MV-4-11 (cell line): ENCODE measurements around the gene ZNF700.
"Not testable (repeated sequence)": the region's sequence is repeated elsewhere in the genome, so short reads cannot be mapped to it uniquely, and the experiment has no call there.

Source experiments
- DNase-seq: peaks from one replicate; lab custom pipeline; 2025; lab: John Stamatoyannopoulos, UW

ZNF700 gene

DNA sequence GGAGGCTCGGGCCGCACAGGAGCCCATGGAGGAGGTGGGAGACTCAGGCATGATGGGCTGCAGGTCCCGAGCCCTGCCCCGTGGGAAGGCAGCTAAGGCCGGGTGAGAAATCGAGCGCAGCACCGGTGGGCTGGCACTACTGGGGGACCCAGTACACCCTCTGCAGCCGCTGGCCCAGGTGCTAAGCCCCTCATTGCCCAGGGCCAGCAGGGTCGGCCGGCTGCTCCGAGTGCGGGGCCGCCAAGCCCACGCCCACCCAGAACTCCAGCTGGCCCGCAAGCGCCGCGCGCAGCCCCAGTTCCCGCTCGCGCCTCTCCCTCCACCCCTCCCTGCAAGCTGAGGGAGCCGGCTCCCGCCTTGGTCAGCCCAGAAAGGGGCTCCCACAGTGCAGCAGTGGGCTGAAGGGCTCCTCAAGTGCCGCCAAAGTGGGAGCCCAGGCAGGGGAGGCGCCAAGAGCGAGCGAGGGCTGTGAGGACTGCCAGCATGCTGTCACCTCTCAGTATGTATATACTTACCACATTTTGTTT, 16.5 kb downstream of the ZNF700 start:
- not testable (repeated sequence) for DNase-seq

- DNase-seq, result no peak
Measured at GRCh38 chr19:11942008-11942842, 17.3 kb downstream of the ZNF700 start.

DNA sequence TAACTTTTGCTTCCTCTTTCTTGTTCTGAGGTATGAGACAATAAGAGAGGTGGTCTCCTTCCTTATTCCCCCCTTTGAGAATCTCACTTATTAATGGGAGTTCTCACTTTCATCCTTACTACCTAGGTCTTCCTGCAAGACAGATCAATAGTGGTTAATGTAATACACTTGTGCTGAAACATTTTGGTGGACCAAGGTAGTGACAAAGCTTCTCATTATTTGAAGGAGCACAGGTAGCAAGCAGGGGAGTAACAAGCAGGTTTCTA, 17.9 kb downstream of the ZNF700 start:
- DNase-seq, result peak; percentile 69

DNA sequence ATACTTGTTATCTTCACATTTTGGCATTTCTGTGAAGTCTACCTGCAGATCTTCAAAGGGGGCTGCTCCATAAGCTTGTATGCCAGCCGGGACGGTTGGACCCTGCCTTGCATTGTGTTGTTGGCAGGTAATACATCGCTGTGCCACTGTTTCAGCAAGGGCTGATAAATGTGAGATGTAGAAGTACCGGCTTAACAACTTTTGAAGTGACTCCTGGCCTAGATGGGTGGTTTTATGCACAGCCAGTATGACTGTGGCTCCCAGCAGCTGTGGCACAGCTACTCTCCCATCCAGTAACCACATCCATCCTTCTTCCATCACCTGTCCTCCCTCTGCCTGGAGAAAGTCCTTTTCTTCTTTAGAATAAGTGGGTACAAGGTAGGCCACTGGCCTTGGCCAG, 19.7 kb downstream of the ZNF700 start:
- no peak for DNase-seq

DNA sequence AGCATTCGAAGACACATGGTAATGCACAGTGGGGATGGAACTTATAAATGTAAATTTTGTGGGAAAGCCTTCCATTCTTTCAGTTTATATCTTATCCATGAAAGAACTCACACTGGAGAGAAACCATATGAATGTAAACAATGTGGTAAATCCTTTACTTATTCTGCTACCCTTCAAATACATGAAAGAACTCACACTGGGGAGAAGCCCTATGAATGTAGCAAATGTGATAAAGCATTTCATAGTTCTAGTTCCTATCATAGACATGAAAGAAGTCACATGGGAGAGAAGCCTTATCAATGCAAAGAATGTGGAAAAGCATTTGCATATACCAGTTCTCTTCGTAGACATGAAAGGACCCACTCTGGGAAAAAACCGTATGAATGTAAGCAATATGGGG, 23.7 kb downstream of the ZNF700 start:
- DNase-seq, result no peak

GRCh38 chr19:11949201-11949600, 24.3 kb downstream of the ZNF700 start:
- DNase-seq, result peak; percentile 24

DNA sequence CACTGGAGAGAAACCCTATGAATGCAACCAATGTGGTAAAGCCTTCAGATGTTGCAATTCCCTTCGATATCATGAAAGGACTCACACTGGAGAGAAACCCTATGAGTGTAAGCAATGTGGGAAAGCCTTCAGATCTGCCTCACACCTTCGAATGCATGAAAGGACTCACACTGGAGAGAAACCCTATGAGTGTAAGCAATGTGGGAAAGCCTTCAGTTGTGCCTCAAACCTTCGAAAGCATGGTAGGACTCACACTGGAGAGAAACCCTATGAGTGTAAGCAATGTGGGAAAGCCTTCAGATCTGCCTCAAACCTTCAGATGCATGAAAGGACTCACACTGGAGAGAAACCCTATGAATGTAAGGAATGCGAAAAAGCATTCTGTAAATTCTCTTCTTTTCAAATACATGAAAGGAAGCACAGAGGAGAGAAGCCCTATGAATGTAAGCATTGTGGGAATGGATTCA, 24.7 kb downstream of the ZNF700 start:
- not testable (repeated sequence) for DNase-seq

- DNase-seq, result no peak
Measured at GRCh38 chr19:11950312-11950711, 25.4 kb downstream of the ZNF700 start.

GRCh38 chr19:11963566-11964355, 38.9 kb downstream of the ZNF700 start:
- DNase-seq, result no peak

DNA sequence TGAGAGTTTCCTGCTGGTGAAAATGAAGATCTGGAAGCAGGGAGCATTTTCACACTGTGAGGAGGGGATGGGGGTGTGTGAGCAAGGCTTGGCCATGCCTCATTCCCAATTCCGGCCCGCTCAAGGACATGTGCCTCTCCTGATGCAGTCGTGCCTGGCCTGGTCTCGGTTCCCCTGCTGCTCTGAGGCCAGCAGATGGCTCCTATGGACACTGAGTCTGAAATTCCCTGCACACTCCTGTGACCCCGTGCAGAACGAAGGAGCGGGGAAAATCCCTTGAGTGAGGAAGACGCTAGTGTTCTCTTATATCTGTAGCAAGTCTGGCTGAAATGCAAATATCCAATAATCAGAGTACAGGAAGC, 39.6 kb downstream of the ZNF700 start:
- DNase-seq, result no peak

- DNase-seq, result peak; percentile 58
Measured at GRCh38 chr19:11964858-11965645, 40.1 kb downstream of the ZNF700 start, which contains the start of gene ZNF763. Gene ZNF763 (plus strand): TSS chr19:11965040. CDS start chr19:11965209, 169 bp downstream.

GRCh38 chr19:11970174-11970573, 45.3 kb downstream of the ZNF700 start:
- no peak for DNase-seq

- DNase-seq, result peak; percentile 23
Measured at GRCh38 chr19:11971041-11971440, 46.1 kb downstream of the ZNF700 start.

DNA sequence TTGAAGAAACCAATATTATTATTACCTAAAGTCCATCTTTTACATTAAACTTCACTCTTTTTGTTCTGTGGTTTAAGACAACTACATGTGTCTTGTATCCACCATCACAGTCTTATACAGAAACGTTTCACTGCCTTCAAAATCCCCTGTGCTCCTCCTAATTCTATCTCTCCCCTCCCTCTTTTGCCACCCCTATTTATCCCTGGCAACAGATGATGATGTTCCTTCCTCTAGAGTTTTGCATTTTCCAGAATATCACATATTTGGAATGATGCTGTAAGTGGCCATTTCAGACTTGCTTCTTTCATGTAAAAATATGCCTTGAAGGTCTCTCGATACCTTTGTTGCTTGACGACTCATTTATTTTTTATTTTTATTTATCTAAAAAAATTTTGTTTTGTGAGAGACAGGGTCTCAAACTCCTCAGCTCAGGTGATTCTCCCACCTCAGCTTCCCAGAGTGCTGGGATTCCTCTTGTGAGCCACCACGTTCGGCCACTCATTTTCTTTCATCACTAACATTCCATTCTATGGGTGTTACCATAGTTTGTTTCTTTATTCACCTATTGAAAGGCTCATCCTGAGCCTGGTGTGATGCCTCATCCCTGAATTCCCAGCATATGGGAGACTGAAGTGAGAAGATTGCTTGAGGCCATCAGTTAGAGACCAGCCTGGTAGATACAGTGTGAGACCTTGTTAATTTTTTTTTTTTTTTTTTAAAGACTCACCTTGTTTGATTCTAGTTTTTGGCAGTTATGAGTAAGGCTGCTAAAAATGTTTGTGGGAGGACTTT, 48.3 kb downstream of the ZNF700 start:
- DNase-seq, result no peak

DNA sequence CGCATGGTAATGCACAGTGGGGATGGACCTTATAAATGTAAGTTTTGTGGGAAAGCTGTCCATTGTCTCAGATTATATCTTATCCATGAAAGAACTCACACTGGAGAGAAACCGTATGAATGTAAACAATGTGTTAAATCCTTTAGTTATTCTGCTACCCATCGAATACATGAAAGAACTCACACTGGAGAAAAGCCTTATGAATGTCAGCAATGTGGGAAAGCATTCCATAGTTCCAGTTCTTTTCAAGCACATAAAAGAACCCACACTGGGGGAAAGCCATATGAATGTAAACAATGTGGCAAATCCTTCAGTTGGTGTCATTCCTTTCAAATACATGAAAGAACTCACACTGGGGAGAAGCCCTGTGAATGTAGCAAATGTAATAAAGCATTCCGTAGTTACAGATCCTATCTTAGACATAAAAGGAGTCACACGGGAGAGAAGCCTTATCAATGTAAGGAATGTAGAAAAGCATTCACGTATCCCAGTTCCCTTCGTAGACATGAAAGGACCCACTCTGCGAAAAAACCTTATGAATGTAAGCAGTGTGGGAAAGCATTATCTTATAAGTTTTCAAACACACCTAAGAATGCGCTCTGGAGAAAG, 53.7 kb downstream of the ZNF700 start:
- no peak for DNase-seq

GRCh38 chr19:11979527-11979926, 54.6 kb downstream of the ZNF700 start:
- DNase-seq, result no peak

DNA sequence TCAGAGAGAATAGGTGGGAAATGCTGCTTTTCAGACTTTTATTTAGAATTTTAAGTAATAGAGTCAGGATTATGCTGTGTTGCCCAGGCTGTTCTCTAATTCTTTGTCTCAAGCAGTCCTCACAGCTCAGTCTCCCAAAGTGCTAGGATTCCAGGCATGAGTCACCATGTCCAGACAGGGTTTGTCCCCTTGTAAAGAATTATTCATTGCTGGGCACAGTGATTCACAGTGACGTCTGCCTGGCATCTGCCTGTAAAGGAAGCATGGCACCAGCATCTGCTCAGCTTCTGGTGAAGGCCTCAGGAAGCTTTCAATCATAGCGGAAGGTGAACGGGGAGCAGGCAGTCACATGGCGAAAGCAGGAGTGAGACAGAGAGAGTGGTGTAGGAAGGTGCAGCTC, 57.6 kb downstream of the ZNF700 start:
- DNase-seq, result no peak

GRCh38 chr19:11984986-11985385, 60.1 kb downstream of the ZNF700 start:
- no peak for DNase-seq

- no peak for DNase-seq
Measured at GRCh38 chr19:11986754-11987153, 61.8 kb downstream of the ZNF700 start.

DNA sequence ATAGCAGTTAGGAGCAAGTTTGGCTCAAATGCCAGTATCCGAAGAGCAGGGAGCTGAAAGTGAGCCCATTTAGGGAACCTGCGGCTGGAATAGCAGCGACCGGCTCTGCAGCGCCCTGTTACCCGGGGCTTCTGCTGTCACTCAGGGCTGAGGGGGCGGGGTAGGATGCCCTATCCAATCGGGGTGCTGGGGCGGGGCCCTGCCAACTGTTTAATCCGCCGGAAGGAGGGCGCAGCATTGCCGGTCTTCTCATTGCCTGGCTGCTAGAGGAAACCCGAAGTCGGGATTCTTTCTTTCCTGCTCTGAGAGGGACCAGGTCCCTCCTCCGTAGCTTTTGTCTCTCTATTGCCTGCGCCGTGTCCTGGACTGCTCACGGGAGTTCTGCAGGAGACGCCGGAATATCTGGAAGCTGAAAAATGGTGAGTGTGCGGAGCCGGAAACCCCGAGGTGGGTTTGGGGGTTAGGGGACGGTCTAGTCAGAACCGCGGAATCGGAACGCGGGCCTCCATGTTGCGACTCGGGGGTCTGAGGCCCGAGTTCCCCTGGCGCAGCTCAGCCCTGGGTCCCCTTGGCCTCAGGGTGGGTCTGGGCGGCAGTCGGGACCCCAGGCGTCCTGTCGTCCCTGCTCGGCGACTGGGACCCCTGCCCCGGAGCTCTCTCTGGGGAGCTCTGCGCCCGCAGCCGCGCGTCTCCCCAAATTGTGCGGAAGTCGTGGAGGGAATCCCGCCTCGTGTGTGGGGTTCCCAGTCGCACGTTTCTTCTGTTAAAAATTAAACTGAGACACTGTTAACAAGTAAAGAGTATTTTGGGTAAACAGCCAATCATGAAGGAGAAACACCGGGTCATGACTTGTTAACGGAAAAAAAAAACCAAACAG, 62.7 kb downstream of the ZNF700 start:
- peak; percentile 96 for DNase-seq
